HepG2 (cell line): Measurements from ENCODE around the gene AARSD1. TPM values are rescaled to one million over a fixed set of nuclear protein-coding genes. Genes with fewer than 3 reads are reported as not detected.

Experiments
- ETV5 ChIP-seq: IDR thresholded peaks from 2 replicates; pipeline ENCODE4 v1.6.1; 2018; ENCODE audit warnings: missing biosample characterization, missing genetic modification reagents, inconsistent platforms, borderline replicate concordance
- FOXC1 ChIP-seq: sonication (generic); formaldehyde crosslinking; IDR thresholded peaks from 2 replicates; pipeline ENCODE4 v1.8.0; 2022; ENCODE audit warnings: mild to moderate bottlenecking, missing genetic modification reagents, borderline replicate concordance
- HHEX ChIP-seq: IDR thresholded peaks from 2 replicates; pipeline ENCODE4 v1.6.1; 2016; ENCODE audit warnings: control low read depth
- HMG20B ChIP-seq: conservative IDR thresholded peaks from 2 replicates; pipeline ENCODE4 v1.6.1; 2016; ENCODE audit warnings: missing genetic modification reagents, missing compliant biosample characterization
- IKZF4 ChIP-seq: sonication (generic); formaldehyde crosslinking; IDR thresholded peaks from 2 replicates; pipeline ENCODE4 v1.5.1; 2020; ENCODE audit warnings: borderline replicate concordance, mild to moderate bottlenecking, low read depth, missing genetic modification reagents; ENCODE audit errors: not compliant biosample characterization
- KDM5A ChIP-seq: fragments of 200-600 bp; sonication (generic); IDR thresholded peaks from 2 replicates; pipeline ENCODE4 v1.7.0; 2018; ENCODE audit warnings: antibody characterized with exemption, mild to moderate bottlenecking, low read length, borderline replicate concordance
- MTF2 ChIP-seq: sonication (generic); formaldehyde crosslinking; IDR thresholded peaks from 2 replicates; pipeline ENCODE4 v1.5.0; 2020; ENCODE audit warnings: missing genetic modification reagents, borderline replicate concordance
- PHF21A ChIP-seq: sonication (generic); formaldehyde crosslinking; IDR thresholded peaks from 2 replicates; pipeline ENCODE4 v1.5.0; 2020; ENCODE audit warnings: mild to moderate bottlenecking, missing genetic modification reagents
- PRDM4 ChIP-seq: sonication (generic); formaldehyde crosslinking; IDR thresholded peaks from 2 replicates; pipeline ENCODE4 v1.9.0; 2021; ENCODE audit warnings: missing genetic modification reagents, borderline replicate concordance
- PRPF4 ChIP-seq: fragments of 200-400 bp; formaldehyde crosslinking; IDR thresholded peaks from 2 replicates; pipeline ENCODE4 v1.6.1; 2016; ENCODE audit warnings: low read length, low read depth; ENCODE audit not compliant: poor library complexity, severe bottlenecking
- REL ChIP-seq: sonication (generic); formaldehyde crosslinking; conservative IDR thresholded peaks from 2 replicates; pipeline ENCODE4 v1.8.0; 2022; ENCODE audit warnings: mild to moderate bottlenecking, missing genetic modification reagents, moderate library complexity
- ZNF224 ChIP-seq: sonication (generic); formaldehyde crosslinking; IDR thresholded peaks from 2 replicates; pipeline ENCODE4 v1.5.0; 2020; ENCODE audit warnings: mild to moderate bottlenecking, missing genetic modification reagents
- ZNF256 ChIP-seq: sonication (generic); formaldehyde crosslinking; conservative IDR thresholded peaks from 2 replicates; pipeline ENCODE4 v1.4.0; 2020; ENCODE audit warnings: missing genetic modification reagents
- ZNF383 ChIP-seq: sonication (generic); formaldehyde crosslinking; IDR thresholded peaks from 2 replicates; pipeline ENCODE4 v1.4.0; 2020; ENCODE audit warnings: missing genetic modification reagents, mild to moderate bottlenecking, borderline replicate concordance
- ZNF891 ChIP-seq: sonication (generic); formaldehyde crosslinking; IDR thresholded peaks from 2 replicates; pipeline ENCODE4 v1.5.0; 2020; ENCODE audit warnings: mild to moderate bottlenecking, missing genetic modification reagents
- polyA plus RNA-seq, 8 experiments: library from polyadenylated mRNA; depleted of rRNA in 3 of 8; stranded (reverse) in 7 of 8; unstranded in 1 of 8; fragments of >200 nt; fragmentation: Illumina TruSeq in 4 of 8; extraction: Trizol in 4 of 8; gene quantifications; 2 replicates each; pipeline versions ENCODE4 v1.2.1 to v1.2.3, GENCODE V29; 2011 to 2016; ENCODE audit warnings: low read depth in 4 of 8, missing spikeins in 1 of 8, mixed read lengths in 1 of 8; ENCODE audit not compliant: insufficient read depth in 1 of 8
- total RNA-seq, 5 experiments: library from RNA; depleted of rRNA; stranded (reverse); fragments of >200 nt; fragmentation: Illumina TruSeq; extraction: Trizol; gene quantifications; 2 replicates each; pipeline ENCODE4 v1.2.3, GENCODE V29; 2016; ENCODE audit warnings: low read depth in 1 of 5
- TF ChIP-seq, protein P1 (sequence below), 2 experiments: sonication (generic) in 1 of 2; formaldehyde crosslinking in 1 of 2; IDR thresholded peaks; 2 replicates each; pipeline versions ENCODE4 v1.4.0 to v1.6.1; 2016 to 2020; ENCODE audit warnings: borderline replicate concordance in 1 of 2, low read depth in 1 of 2, mild to moderate bottlenecking in 1 of 2, missing genetic modification reagents in 1 of 2
- TF ChIP-seq, protein P2 (sequence below): sonication (generic); formaldehyde crosslinking; IDR thresholded peaks from 2 replicates; pipeline ENCODE4 v1.4.0; 2020; ENCODE audit warnings: mild to moderate bottlenecking, missing genetic modification reagents

Gene AARSD1
- total and polyA plus RNA-seq, 2 of the 13 experiments (the other 11 are each of a cell fraction or from before 2014, with no cell fraction given): 24.7 to 29.3 TPM

- TF ChIP-seq, protein P1, sequence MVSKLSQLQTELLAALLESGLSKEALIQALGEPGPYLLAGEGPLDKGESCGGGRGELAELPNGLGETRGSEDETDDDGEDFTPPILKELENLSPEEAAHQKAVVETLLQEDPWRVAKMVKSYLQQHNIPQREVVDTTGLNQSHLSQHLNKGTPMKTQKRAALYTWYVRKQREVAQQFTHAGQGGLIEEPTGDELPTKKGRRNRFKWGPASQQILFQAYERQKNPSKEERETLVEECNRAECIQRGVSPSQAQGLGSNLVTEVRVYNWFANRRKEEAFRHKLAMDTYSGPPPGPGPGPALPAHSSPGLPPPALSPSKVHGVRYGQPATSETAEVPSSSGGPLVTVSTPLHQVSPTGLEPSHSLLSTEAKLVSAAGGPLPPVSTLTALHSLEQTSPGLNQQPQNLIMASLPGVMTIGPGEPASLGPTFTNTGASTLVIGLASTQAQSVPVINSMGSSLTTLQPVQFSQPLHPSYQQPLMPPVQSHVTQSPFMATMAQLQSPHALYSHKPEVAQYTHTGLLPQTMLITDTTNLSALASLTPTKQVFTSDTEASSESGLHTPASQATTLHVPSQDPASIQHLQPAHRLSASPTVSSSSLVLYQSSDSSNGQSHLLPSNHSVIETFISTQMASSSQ (IDR thresholded peaks at IDR 0.05; ENCODE audit: low read depth): no peak
- TF ChIP-seq, protein P1 (CRISPR knock-in tag; IDR thresholded peaks at IDR 0.05; ENCODE audit: borderline replicate concordance): peak; percentile 36; the same call in 1 of the 2 replicates
- TF ChIP-seq PRPF4 (peak; percentile 40), ZNF256 (CRISPR knock-in tag) (0 out of 2 replicates have a peak, but pooled peaks have one; percentile 43), PRDM4 (CRISPR knock-in tag) (no peak), PHF21A (peak; percentile 39; the same call in 1 of the 2 replicates), HHEX (0 out of 2 replicates have a peak, but pooled peaks have one; percentile 21), ETV5 (peak; percentile 51; the same call in 1 of the 2 replicates), ZNF891 (peak; percentile 84), MTF2 (CRISPR knock-in tag) (peak; percentile 3; the same call in 1 of the 2 replicates), ZNF383 (CRISPR knock-in tag) (no peak), ZNF224 (CRISPR knock-in tag) (0 out of 2 replicates have a peak, but pooled peaks have one; percentile 85), IKZF4 (CRISPR knock-in tag) (peak; percentile 27), KDM5A (no peak), FOXC1 (CRISPR knock-in tag) (0 out of 2 replicates have a peak, but pooled peaks have one; percentile 12), HMG20B (CRISPR knock-in tag) (0 out of 2 replicates have a peak, but pooled peaks have one; percentile 28), REL (CRISPR knock-in tag) (0 out of 2 replicates have a peak, but pooled peaks have one; percentile 16)
- TF ChIP-seq, protein P2, sequence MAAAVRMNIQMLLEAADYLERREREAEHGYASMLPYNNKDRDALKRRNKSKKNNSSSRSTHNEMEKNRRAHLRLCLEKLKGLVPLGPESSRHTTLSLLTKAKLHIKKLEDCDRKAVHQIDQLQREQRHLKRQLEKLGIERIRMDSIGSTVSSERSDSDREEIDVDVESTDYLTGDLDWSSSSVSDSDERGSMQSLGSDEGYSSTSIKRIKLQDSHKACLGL: peak; percentile 62
These were observed 15.4 kb upstream of the AARSD1 start, which contains the start of gene PTGES3L (continued) for GRCh38 chr17:42979511-42980273.
